Measurements from ENCODE around the gene GPI. TPM values are rescaled to one million over a fixed set of nuclear protein-coding genes. Genes with fewer than 3 reads are reported as not detected.

Gene GPI
- total RNA-seq, 4 donors from 2014 or later = 88.1 to 324 (median 150) TPM

GRCh38 chr19:34321735-34322134, 43.3 kb upstream of the GPI start:
- no peak for TF ChIP-seq CTCF (IDR thresholded peaks at IDR 0.05; ENCODE audit: low read depth)

GRCh38 chr19:34323433-34324204, 41.4 kb upstream of the GPI start:
- no peak for TF ChIP-seq CTCF (IDR thresholded peaks at IDR 0.05; ENCODE audit: low read depth)

- no peak for TF ChIP-seq CTCF (IDR thresholded peaks at IDR 0.05; ENCODE audit: low read depth)
Observed at GRCh38 chr19:34324320-34324719, 40.7 kb upstream of the GPI start.

GRCh38 chr19:34325181-34325580, 39.8 kb upstream of the GPI start:
- no peak for TF ChIP-seq CTCF (IDR thresholded peaks at IDR 0.05; ENCODE audit: low read depth)

GRCh38 chr19:34325981-34326787, 38.8 kb upstream of the GPI start:
- TF ChIP-seq CTCF (IDR thresholded peaks at IDR 0.05; ENCODE audit: low read depth) = no peak

- TF ChIP-seq CTCF (IDR thresholded peaks at IDR 0.05; ENCODE audit: low read depth) = no peak
Observed at GRCh38 chr19:34327851-34328250, 37.1 kb upstream of the GPI start.

- no peak for TF ChIP-seq CTCF (IDR thresholded peaks at IDR 0.05; ENCODE audit: low read depth)
Observed at GRCh38 chr19:34328982-34329381, 36.0 kb upstream of the GPI start.
